Measurements from ENCODE around the gene INPP5A.

Gene INPP5A

DNA sequence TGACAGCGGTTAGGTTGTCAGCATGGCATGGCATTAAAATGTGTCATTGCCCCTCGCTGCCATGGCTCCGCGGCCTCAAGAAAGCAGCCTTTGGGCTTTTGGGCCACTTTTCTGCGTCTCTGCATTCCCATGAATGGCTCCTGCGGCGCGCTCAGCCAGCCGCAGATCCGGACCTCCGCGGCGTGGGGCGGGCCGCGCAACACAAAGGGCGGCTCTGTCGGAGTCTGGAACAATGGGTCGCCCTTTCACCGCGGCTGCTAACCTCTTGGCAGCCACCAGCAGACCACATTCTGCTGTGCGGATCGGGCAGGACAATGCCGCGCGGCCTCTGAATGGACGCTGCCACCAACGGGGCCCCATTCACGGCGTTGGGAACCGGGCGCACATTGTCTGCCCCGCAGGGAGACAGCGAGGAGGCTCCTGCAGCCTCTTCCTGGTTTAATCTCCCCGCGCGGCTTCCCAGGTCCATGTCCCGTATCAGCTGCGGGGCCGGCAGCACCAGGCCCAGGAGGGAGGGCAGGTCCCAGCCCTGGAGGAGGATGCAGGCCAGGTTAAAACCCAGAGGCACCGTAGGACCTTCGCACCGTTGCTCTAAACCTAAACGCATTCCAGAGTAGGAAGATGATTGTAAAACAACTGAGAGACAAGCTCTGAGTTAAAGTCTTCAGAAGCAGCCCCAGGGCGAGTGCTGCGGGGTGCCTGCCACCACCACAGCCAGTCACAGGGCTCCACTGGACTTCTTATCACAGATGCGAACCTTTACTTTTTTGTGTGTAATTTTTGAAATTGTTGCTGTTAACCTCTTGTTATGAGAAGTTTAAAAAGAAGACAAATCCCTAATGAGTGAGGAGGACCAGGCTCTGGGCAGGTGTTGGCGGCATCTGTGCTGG is 176.8 kb downstream of the INPP5A start:
- Histone ChIP-seq H3K9ac (ENCODE audit: low read depth, low read length) (no peak overlapping the region), H3K4me1 (ENCODE audit: control insufficient read depth, insufficient read depth, low read length) (no peaks in the 10 kb centered on the region), H3K9me3 (ENCODE audit: control insufficient read depth, insufficient read depth, low read length) (no peaks in the 10 kb centered on the region), H3K36me3 (ENCODE audit: control insufficient read depth, insufficient read depth, low read length) (peaks cover 5% of the 10 kb centered on the region), H3K4me3 (ENCODE audit: low read depth, low read length) (no peak overlapping the region), H3K27me3 (ENCODE audit: control insufficient read depth, insufficient read depth, low read length) (no peaks in the 10 kb centered on the region)

- H3K27me3 ChIP-seq (ENCODE audit: control insufficient read depth, insufficient read depth, low read length): no peaks in the 10 kb centered on the region
- no peak overlapping the region for H3K9ac ChIP-seq (ENCODE audit: low read depth, low read length)
- H3K36me3 ChIP-seq (ENCODE audit: control insufficient read depth, insufficient read depth, low read length): peaks cover 4% of the 10 kb centered on the region
- no peaks in the 10 kb centered on the region for H3K4me1 ChIP-seq (ENCODE audit: control insufficient read depth, insufficient read depth, low read length)
- H3K9me3 ChIP-seq (ENCODE audit: control insufficient read depth, insufficient read depth, low read length): no peaks in the 10 kb centered on the region
- H3K4me3 ChIP-seq (ENCODE audit: low read depth, low read length): no peak overlapping the region
Measured at GRCh38 chr10:132714986-132715775, 177.6 kb downstream of the INPP5A start.

GRCh38 chr10:132715776-132716680 is 178.4 kb downstream of the INPP5A start:
- no peaks in the 10 kb centered on the region for H3K27me3 ChIP-seq (ENCODE audit: control insufficient read depth, insufficient read depth, low read length)
- no peaks in the 10 kb centered on the region for H3K9me3 ChIP-seq (ENCODE audit: control insufficient read depth, insufficient read depth, low read length)
- no peak overlapping the region for H3K9ac ChIP-seq (ENCODE audit: low read depth, low read length)
- H3K36me3 ChIP-seq (ENCODE audit: control insufficient read depth, insufficient read depth, low read length): peaks cover 2% of the 10 kb centered on the region
- H3K4me1 ChIP-seq (ENCODE audit: control insufficient read depth, insufficient read depth, low read length): no peaks in the 10 kb centered on the region
- H3K4me3 ChIP-seq (ENCODE audit: low read depth, low read length): no peak overlapping the region

DNA sequence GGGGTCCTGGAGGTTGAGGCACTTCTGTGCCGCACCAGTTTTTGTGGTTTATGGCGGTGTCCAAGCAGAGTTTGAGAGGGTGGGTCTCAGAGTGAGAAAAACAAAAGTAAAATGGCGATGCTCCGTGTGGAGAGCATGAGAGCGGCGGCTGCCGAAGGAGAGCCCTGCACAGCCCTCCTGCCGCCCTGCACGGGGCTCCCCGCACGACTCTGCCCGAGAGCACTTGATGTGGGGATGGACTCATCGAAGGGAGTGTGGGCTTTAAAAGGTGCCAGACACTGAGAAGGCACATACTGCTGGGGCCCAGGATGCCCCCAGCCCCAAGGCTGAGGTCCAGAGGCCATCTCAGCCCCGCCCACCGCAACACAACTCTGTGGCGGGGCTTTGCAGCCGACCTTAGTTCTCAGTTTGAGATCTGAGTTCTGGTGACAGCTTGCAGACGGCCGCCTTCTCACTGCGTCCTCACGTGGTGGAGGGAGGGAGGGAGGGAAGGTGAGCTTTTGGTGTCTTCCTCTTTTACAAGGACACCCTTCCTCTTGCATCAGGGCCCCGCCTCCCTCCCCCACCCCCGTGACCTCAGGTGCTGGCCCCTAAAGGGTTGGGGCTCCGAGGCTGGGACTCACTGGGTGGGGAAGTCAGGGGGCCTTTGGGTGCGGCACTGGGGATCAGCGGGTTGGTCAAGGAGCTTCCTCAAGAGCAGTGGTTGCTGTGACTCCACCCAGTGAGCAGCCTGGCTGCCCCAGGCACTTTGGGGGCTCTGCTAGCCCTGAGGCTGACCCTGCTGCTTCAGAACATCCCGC is 179.3 kb downstream of the INPP5A start:
- no peaks in the 10 kb centered on the region for H3K27me3 ChIP-seq (ENCODE audit: control insufficient read depth, insufficient read depth, low read length)
- no peaks in the 10 kb centered on the region for H3K9me3 ChIP-seq (ENCODE audit: control insufficient read depth, insufficient read depth, low read length)
- no peaks in the 10 kb centered on the region for H3K4me1 ChIP-seq (ENCODE audit: control insufficient read depth, insufficient read depth, low read length)
- no peaks in the 10 kb centered on the region for H3K36me3 ChIP-seq (ENCODE audit: control insufficient read depth, insufficient read depth, low read length)
- no peak overlapping the region for H3K4me3 ChIP-seq (ENCODE audit: low read depth, low read length)
- no peak overlapping the region for H3K9ac ChIP-seq (ENCODE audit: low read depth, low read length)

GRCh38 chr10:132721725-132722124 is 184.1 kb downstream of the INPP5A start:
- Histone ChIP-seq H3K4me3 (ENCODE audit: low read depth, low read length) (no peak overlapping the region), H3K36me3 (ENCODE audit: control insufficient read depth, insufficient read depth, low read length) (no peaks in the 10 kb centered on the region), H3K4me1 (ENCODE audit: control insufficient read depth, insufficient read depth, low read length) (no peaks in the 10 kb centered on the region), H3K9me3 (ENCODE audit: control insufficient read depth, insufficient read depth, low read length) (no peaks in the 10 kb centered on the region), H3K27me3 (ENCODE audit: control insufficient read depth, insufficient read depth, low read length) (no peaks in the 10 kb centered on the region), H3K9ac (ENCODE audit: low read depth, low read length) (no peak overlapping the region)

DNA sequence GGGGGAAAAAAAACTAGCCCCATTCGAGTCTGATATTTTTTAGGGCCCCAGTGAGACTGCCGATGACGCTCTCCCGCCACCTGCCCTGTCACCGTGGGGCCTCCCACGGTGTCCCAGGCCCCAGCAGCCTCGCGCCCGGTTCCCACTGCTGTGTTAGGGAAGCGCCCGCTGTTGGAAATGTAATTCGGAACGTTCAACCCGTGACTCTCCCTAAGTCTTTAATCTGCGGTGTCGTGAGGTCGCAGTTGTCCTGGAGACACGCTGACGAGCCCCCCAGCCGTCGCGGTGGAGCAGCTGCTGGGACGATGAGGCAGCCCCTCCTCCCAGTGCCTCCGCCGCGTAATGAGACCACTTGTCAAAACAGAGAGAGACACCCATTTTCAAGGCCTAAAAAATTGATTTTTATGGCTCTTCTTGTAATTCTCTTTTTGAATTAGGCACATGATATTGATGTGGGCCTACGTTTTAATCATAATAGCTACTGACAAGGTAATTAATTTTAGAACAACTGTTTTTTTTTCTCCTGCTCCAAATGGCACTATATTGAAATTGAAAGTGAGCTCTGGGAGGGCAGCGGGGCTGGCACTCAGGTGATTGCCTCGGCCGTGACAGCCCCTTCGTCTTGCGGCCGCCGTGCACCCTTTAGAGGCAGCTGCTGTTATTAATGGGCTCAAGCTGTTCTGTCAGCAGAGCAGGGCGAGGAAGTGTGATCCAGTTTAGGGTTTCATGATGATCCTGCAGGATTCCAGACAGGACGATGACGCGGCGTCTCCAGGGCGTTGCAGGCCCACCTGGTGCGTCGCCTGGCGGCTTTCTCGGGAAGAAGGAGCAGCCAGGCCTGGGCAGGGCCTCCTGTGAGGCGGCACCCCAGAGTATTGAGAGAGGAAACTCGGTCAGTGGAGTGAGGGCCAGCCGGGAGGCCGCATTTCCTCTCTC is 185.1 kb downstream of the INPP5A start:
- no peaks in the 10 kb centered on the region for H3K9me3 ChIP-seq (ENCODE audit: control insufficient read depth, insufficient read depth, low read length)
- no peak overlapping the region for H3K9ac ChIP-seq (ENCODE audit: low read depth, low read length)
- no peaks in the 10 kb centered on the region for H3K4me1 ChIP-seq (ENCODE audit: control insufficient read depth, insufficient read depth, low read length)
- H3K36me3 ChIP-seq (ENCODE audit: control insufficient read depth, insufficient read depth, low read length): no peaks in the 10 kb centered on the region
- no peaks in the 10 kb centered on the region for H3K27me3 ChIP-seq (ENCODE audit: control insufficient read depth, insufficient read depth, low read length)
- H3K4me3 ChIP-seq (ENCODE audit: low read depth, low read length): no peak overlapping the region

- Histone ChIP-seq H3K9ac (ENCODE audit: low read depth, low read length) (no peak overlapping the region), H3K27me3 (ENCODE audit: control insufficient read depth, insufficient read depth, low read length) (no peaks in the 10 kb centered on the region), H3K4me1 (ENCODE audit: control insufficient read depth, insufficient read depth, low read length) (no peaks in the 10 kb centered on the region), H3K4me3 (ENCODE audit: low read depth, low read length) (no peak overlapping the region), H3K9me3 (ENCODE audit: control insufficient read depth, insufficient read depth, low read length) (no peaks in the 10 kb centered on the region), H3K36me3 (ENCODE audit: control insufficient read depth, insufficient read depth, low read length) (no peaks in the 10 kb centered on the region)
Measured at GRCh38 chr10:132723330-132723970, 185.9 kb downstream of the INPP5A start.

DNA sequence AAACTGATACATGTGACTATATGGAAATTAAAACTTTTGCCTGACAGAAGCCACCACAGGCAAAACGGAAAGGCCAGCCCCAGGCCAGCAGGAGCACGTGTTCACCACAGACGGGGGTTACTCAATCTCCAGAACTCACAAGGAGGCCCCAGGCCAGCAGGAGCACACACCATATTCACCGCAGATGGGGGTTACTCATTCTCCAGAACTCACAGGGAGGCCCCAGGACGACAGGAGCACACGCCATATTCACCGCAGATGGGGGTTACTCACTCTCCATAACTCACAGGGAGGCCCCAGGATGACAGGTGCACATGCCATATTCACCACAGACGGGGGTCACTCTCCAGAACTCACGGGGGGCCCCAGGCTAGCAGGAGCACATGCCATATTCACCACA is 186.9 kb downstream of the INPP5A start:
- Histone ChIP-seq H3K36me3 (ENCODE audit: control insufficient read depth, insufficient read depth, low read length) (no peaks in the 10 kb centered on the region), H3K4me3 (ENCODE audit: low read depth, low read length) (no peak overlapping the region), H3K9me3 (ENCODE audit: control insufficient read depth, insufficient read depth, low read length) (no peaks in the 10 kb centered on the region), H3K9ac (ENCODE audit: low read depth, low read length) (no peak overlapping the region), H3K27me3 (ENCODE audit: control insufficient read depth, insufficient read depth, low read length) (no peaks in the 10 kb centered on the region), H3K4me1 (ENCODE audit: control insufficient read depth, insufficient read depth, low read length) (no peaks in the 10 kb centered on the region)

GRCh38 chr10:132725202-132725601 is 187.6 kb downstream of the INPP5A start:
- no peaks in the 10 kb centered on the region for H3K9me3 ChIP-seq (ENCODE audit: control insufficient read depth, insufficient read depth, low read length)
- no peaks in the 10 kb centered on the region for H3K27me3 ChIP-seq (ENCODE audit: control insufficient read depth, insufficient read depth, low read length)
- no peaks in the 10 kb centered on the region for H3K4me1 ChIP-seq (ENCODE audit: control insufficient read depth, insufficient read depth, low read length)
- no peak overlapping the region for H3K4me3 ChIP-seq (ENCODE audit: low read depth, low read length)
- no peaks in the 10 kb centered on the region for H3K36me3 ChIP-seq (ENCODE audit: control insufficient read depth, insufficient read depth, low read length)
- no peak overlapping the region for H3K9ac ChIP-seq (ENCODE audit: low read depth, low read length)

- Histone ChIP-seq H3K4me3 (ENCODE audit: low read depth, low read length) (no peak overlapping the region), H3K36me3 (ENCODE audit: control insufficient read depth, insufficient read depth, low read length) (peaks cover 2% of the 10 kb centered on the region), H3K9ac (ENCODE audit: low read depth, low read length) (no peak overlapping the region), H3K9me3 (ENCODE audit: control insufficient read depth, insufficient read depth, low read length) (no peaks in the 10 kb centered on the region), H3K4me1 (ENCODE audit: control insufficient read depth, insufficient read depth, low read length) (no peaks in the 10 kb centered on the region), H3K27me3 (ENCODE audit: control insufficient read depth, insufficient read depth, low read length) (no peaks in the 10 kb centered on the region)
Measured at GRCh38 chr10:132726194-132726593, 188.6 kb downstream of the INPP5A start.

All from iPS-15b (cell line).